ENCODE measurements around the gene EIF2B1. TPM values are rescaled to one million over a fixed set of nuclear protein-coding genes. Genes with fewer than 3 reads are reported as not detected.
"Not testable (repeated sequence)": the region's sequence is repeated elsewhere in the genome, so short reads cannot be mapped to it uniquely, and the experiment has no call there.

The EIF2B1 gene
- total RNA-seq, 1 donor from 2014 or later = 33.1 TPM

- no peak for ATAC-seq
- intact Hi-C loops (cut with DNase I) = no loop called here
Observed at GRCh38 chr12:123621619-123622530, 11.6 kb downstream of the EIF2B1 start.

GRCh38 chr12:123621101-123621500 lies 12.4 kb downstream of the EIF2B1 start:
- DNase-seq (ENCODE audit: missing footprints) (no peak), ATAC-seq (no peak)
- intact Hi-C loops (cut with DNase I) = no loop called here

More at GRCh38 chr12:123621619-123622530, 11.6 kb downstream of the EIF2B1 start:
- no peak for DNase-seq (ENCODE audit: missing footprints)

GRCh38 chr12:123617580-123617979 lies 15.9 kb downstream of the EIF2B1 start:
- ATAC-seq (no peak), DNase-seq (ENCODE audit: missing footprints) (no peak)
- intact Hi-C loops (cut with DNase I) = no loop called here

- no peak for DNase-seq (ENCODE audit: missing footprints)
- intact Hi-C loops (cut with DNase I) = no loop called here
- no peak for ATAC-seq
Observed at GRCh38 chr12:123617144-123617543, 16.3 kb downstream of the EIF2B1 start.

- intact Hi-C loops (cut with DNase I) = no loop called here
- DNase-seq (ENCODE audit: missing footprints) (no peak), ATAC-seq (no peak)
Observed at GRCh38 chr12:123614531-123614930, 19.0 kb downstream of the EIF2B1 start.

GRCh38 chr12:123614110-123614509 lies 19.4 kb downstream of the EIF2B1 start:
- intact Hi-C loops (cut with DNase I) = no loop called here

GRCh38 chr12:123608182-123608581 lies 25.3 kb downstream of the EIF2B1 start:
- DNase-seq (ENCODE audit: missing footprints) (no peak), ATAC-seq (no peak)
- intact Hi-C loops (cut with DNase I) = no loop called here

More at GRCh38 chr12:123614110-123614509, 19.4 kb downstream of the EIF2B1 start:
- ATAC-seq = no peak
- no peak for DNase-seq (ENCODE audit: missing footprints)

- intact Hi-C loops (cut with DNase I) = no loop called here
- no peak for ATAC-seq
- no peak for DNase-seq (ENCODE audit: missing footprints)
Observed at GRCh38 chr12:123607756-123608155, 25.7 kb downstream of the EIF2B1 start.

- ATAC-seq; intact Hi-C loops (cut with DNase I): not testable (repeated sequence)
Observed at GRCh38 chr12:123603495-123603894, 30.0 kb downstream of the EIF2B1 start.

GRCh38 chr12:123602651-123603195 lies 30.8 kb downstream of the EIF2B1 start:
- DNase-seq (ENCODE audit: missing footprints) (no peak), ATAC-seq (no peak)
- intact Hi-C loops (cut with DNase I) = no loop called here

More at GRCh38 chr12:123603495-123603894, 30.0 kb downstream of the EIF2B1 start:
- DNase-seq (ENCODE audit: missing footprints) = not testable (repeated sequence)

GRCh38 chr12:123601602-123602489 lies 31.6 kb downstream of the EIF2B1 start, which contains the start of gene DDX55:
DDX55 (plus strand) TSS chr12:123602099; CDS start chr12:123602149, 50 bp downstream.
- DNase-seq (ENCODE audit: missing footprints) (peak; percentile 95), ATAC-seq (peak; percentile 97)
- intact Hi-C loops (cut with DNase I) = no loop called here

- ATAC-seq (no peak), DNase-seq (ENCODE audit: missing footprints) (no peak)
- intact Hi-C loops (cut with DNase I) = no loop called here
Observed at GRCh38 chr12:123599721-123600120, 33.8 kb downstream of the EIF2B1 start.

- ATAC-seq (no peak), DNase-seq (ENCODE audit: missing footprints) (no peak)
- intact Hi-C loops (cut with DNase I) = no loop called here
Observed at GRCh38 chr12:123599310-123599709, 34.2 kb downstream of the EIF2B1 start.

- intact Hi-C loops (cut with DNase I) = no loop called here
- no peak for DNase-seq (ENCODE audit: missing footprints)
- ATAC-seq = no peak
Observed at GRCh38 chr12:123598522-123598921, 35.0 kb downstream of the EIF2B1 start.

- DNase-seq (ENCODE audit: missing footprints) = no peak
- no peak for ATAC-seq
- intact Hi-C loops (cut with DNase I) = no loop called here
Observed at GRCh38 chr12:123597100-123597499, 36.4 kb downstream of the EIF2B1 start.

- intact Hi-C loops (cut with DNase I) = no loop called here
- ATAC-seq = no peak
- DNase-seq (ENCODE audit: missing footprints) = no peak
Observed at GRCh38 chr12:123595729-123596128, 37.8 kb downstream of the EIF2B1 start.

GRCh38 chr12:123591702-123592481 lies 41.6 kb downstream of the EIF2B1 start:
- ATAC-seq (no peak), DNase-seq (ENCODE audit: missing footprints) (no peak)
- intact Hi-C loops (cut with DNase I) = no loop called here

- intact Hi-C loops (cut with DNase I) = loop anchor here (2.0 to 5.0 kb wide), 2 partner anchors 46 to 123 kb away; partner anchors contain the start of gene SNRNP35
- DNase-seq (ENCODE audit: missing footprints) (no peak), ATAC-seq (no peak)
Observed at GRCh38 chr12:123580772-123581171, 52.7 kb downstream of the EIF2B1 start.
